CD14-positive monocyte (primary cell): Measurements from ENCODE around the gene GNAT1. TPM values are rescaled to one million over a fixed set of nuclear protein-coding genes. Genes with fewer than 3 reads are reported as not detected.

Experiments
- DNase-seq, 3 donors: peaks; one replicate each; pipeline ENCODE4 v3.0.0-alpha.2; 2011 to 2022
- H2AFZ ChIP-seq: 2 replicates; pipeline ENCODE4 v1.6.0; 2012; ENCODE audit warnings: mild to moderate bottlenecking, low read depth, low read length, inconsistent platforms; ENCODE audit not compliant: insufficient read depth, poor library complexity, severe bottlenecking
- H3K27ac ChIP-seq, 2 donors: 1 replicate in 1 of 2; 2 replicates in 1 of 2; pipeline ENCODE4 v1.5.1; 2012 to 2013; ENCODE audit warnings: low read length in 2 of 2, control low read depth in 1 of 2, inconsistent platforms in 1 of 2, low read depth in 1 of 2, mild to moderate bottlenecking in 1 of 2
- H3K27me3 ChIP-seq, 2 donors: one replicate each; pipeline versions ENCODE4 v1.6.0 to v1.6.1; 2011 to 2013; ENCODE audit warnings: low read length in 2 of 2; ENCODE audit not compliant: control insufficient read depth in 2 of 2, insufficient read depth in 2 of 2
- H3K36me3 ChIP-seq, 2 donors: replicated peaks in 1 of 2; 1 replicate in 1 of 2; 2 replicates in 1 of 2; pipeline versions ENCODE4 v1.5.1 to v1.6.1; 2012 to 2013; ENCODE audit warnings: low read length in 2 of 2, control low read depth in 1 of 2, inconsistent platforms in 1 of 2, mild to moderate bottlenecking in 1 of 2; ENCODE audit not compliant: insufficient read depth in 2 of 2, control insufficient read depth in 1 of 2
- H3K4me1 ChIP-seq, 2 donors: 1 replicate in 1 of 2; 2 replicates in 1 of 2; pipeline versions ENCODE4 v1.5.1 to v1.6.1; 2012 to 2013; ENCODE audit warnings: low read length in 2 of 2, control low read depth in 1 of 2, inconsistent platforms in 1 of 2, mild to moderate bottlenecking in 1 of 2, moderate library complexity in 1 of 2; ENCODE audit not compliant: insufficient read depth in 2 of 2, control insufficient read depth in 1 of 2
- H3K4me2 ChIP-seq: replicated peaks from 2 replicates; pipeline ENCODE3; 2012; ENCODE audit warnings: low read length, moderate library complexity, mild to moderate bottlenecking; ENCODE audit not compliant: poor library complexity, severe bottlenecking; ENCODE audit errors: extremely low read depth
- H3K4me3 ChIP-seq, 3 experiments: fragments of 200-600 bp in 1 of 3; sonication (generic) in 1 of 3; replicated peaks in 1 of 3; 1 replicate in 2 of 3; 2 replicates in 1 of 3; pipeline ENCODE4 v1.5.1; 2011 to 2013; ENCODE audit warnings: low read length in 3 of 3, mild to moderate bottlenecking in 3 of 3, control low read depth in 2 of 3, low read depth in 2 of 3, inconsistent platforms in 1 of 3, moderate library complexity in 1 of 3
- H3K79me2 ChIP-seq: 2 replicates; pipeline ENCODE4 v1.6.0; 2012; ENCODE audit warnings: mild to moderate bottlenecking, control low read depth, inconsistent platforms, low read length, moderate library complexity; ENCODE audit not compliant: insufficient read depth
- H3K9ac ChIP-seq: 2 replicates; pipeline ENCODE4 v1.6.0; 2017; ENCODE audit warnings: low read length, mild to moderate bottlenecking; ENCODE audit not compliant: insufficient read depth, poor library complexity, severe bottlenecking
- H3K9me3 ChIP-seq, 2 donors: replicated peaks in 1 of 2; 1 replicate in 1 of 2; 2 replicates in 1 of 2; pipeline versions ENCODE4 v1.5.1 to v1.6.1; 2012 to 2013; ENCODE audit warnings: low read length in 2 of 2, control low read depth in 1 of 2; ENCODE audit not compliant: control insufficient read depth in 1 of 2, insufficient read depth in 1 of 2
- H4K20me1 ChIP-seq: 2 replicates; pipeline ENCODE4 v1.6.0; 2012; ENCODE audit warnings: mild to moderate bottlenecking, low read length, control low read depth, moderate library complexity; ENCODE audit not compliant: insufficient read depth
- H3K27ac Mint-ChIP-seq, 7 donors: one replicate each; pipeline ENCODE4 v1.8.0; 2020; ENCODE audit warnings: mild to moderate bottlenecking in 7 of 7, mixed read lengths in 7 of 7, moderate library complexity in 6 of 7, inconsistent platforms in 2 of 7
- H3K27me3 Mint-ChIP-seq, 3 donors: one replicate each; pipeline ENCODE4 v1.8.0; 2021 to 2022; ENCODE audit warnings: low read depth in 3 of 3, mild to moderate bottlenecking in 3 of 3, mixed read lengths in 3 of 3, moderate library complexity in 3 of 3, inconsistent platforms in 1 of 3
- H3K36me3 Mint-ChIP-seq, 2 donors: one replicate each; pipeline ENCODE4 v1.8.0; 2020; ENCODE audit warnings: mixed read lengths in 2 of 2, inconsistent platforms in 1 of 2, mild to moderate bottlenecking in 1 of 2
- H3K4me1 Mint-ChIP-seq: one replicate; pipeline ENCODE4 v1.8.0; 2020; ENCODE audit warnings: mild to moderate bottlenecking, mixed read lengths
- H3K4me3 Mint-ChIP-seq, 2 donors: one replicate each; pipeline ENCODE4 v1.8.0; 2020; ENCODE audit warnings: mild to moderate bottlenecking in 2 of 2, mixed read lengths in 2 of 2, moderate library complexity in 1 of 2
- H3K9me3 Mint-ChIP-seq, 7 donors: one replicate each; pipeline ENCODE4 v1.8.0; 2020 to 2022; ENCODE audit warnings: mixed read lengths in 7 of 7, mild to moderate bottlenecking in 6 of 7, moderate library complexity in 6 of 7, inconsistent platforms in 2 of 7
- CTCF ChIP-seq: fragments of 200-600 bp; IDR thresholded peaks from one replicate; pipeline ENCODE4 v1.8.0; 2022; ENCODE audit warnings: antibody characterized with exemption, mild to moderate bottlenecking
- WGBS: methylation state at CpG from one replicate; pipeline ENCODE4 v1.1.5; 2013; ENCODE audit warnings: missing lambda C conversion rate; ENCODE audit not compliant: insufficient coverage; 5-methylcytosine and 5-hydroxymethylcytosine counted together
- intact Hi-C, 2 donors: fragments of 100-400 bp; cut with micrococcal nuclease; formaldehyde crosslinking; loops; one replicate each; pipeline versions ENCODE4 v1.15.0 to v1.15.1; 2023
- polyA plus RNA-seq, 3 donors: library from polyadenylated mRNA; depleted of rRNA in 1 of 3; unstranded in 2 of 3; stranded (reverse) in 1 of 3; fragments of 300-500 nt in 2 of 3; fragments of >200 nt in 1 of 3; fragmentation: Illumina TruSeq in 2 of 3; gene quantifications; 1 replicate in 2 of 3; 2 replicates in 1 of 3; pipeline ENCODE4 v1.2.3, GENCODE V29; 2012 to 2021

Gene GNAT1
- polyA plus RNA-seq, 3 donors: not detected

DNA sequence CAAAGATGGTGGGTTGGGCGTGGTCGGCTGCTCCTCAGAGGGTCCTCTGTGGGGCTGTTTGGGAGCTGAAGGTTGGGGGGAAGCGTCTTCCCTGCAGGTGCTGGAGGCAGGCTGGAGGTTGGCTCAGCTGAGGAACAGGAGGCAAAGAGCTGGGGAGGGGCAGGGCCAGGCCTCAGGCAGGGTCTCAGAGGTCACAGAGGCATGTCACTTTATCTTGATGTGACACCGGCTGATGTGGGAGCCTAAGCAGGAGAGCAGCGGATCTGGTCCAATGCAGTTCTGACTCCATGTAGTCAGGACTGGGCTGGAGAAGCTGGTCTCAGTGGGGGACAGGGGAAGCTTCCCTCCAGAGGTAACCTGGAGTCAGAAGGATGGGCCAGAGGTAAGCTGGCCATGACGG lies 7.7 kb upstream of the GNAT1 start:
- no peak overlapping the region for H3K4me2 ChIP-seq
- H3K4me3 ChIP-seq: no peak overlapping the region
- no peak overlapping the region for H2AFZ ChIP-seq
- Mint-ChIP-seq H3K4me1 (no peaks in the 10 kb centered on the region), H3K27ac (no peak overlapping the region), H3K27me3 (peaks cover 1 to 5% (median 4%) of the 10 kb centered on the region in 3 donors), H3K9me3 (peaks cover 0 to 1% (median 0%) of the 10 kb centered on the region in 7 donors), H3K4me3 (no peak overlapping the region), H3K36me3 (no peaks in the 10 kb centered on the region)
- no peak overlapping the region for H3K9ac ChIP-seq
- 94% methylated on average over 6 of the region's 6 CpGs for WGBS
- H3K27ac ChIP-seq: no peak overlapping the region
- intact Hi-C loops: loop anchor here in 1 of 2 donors (5.0 kb wide), 1 partner anchor 36 kb away; no protein-coding TSS in a partner anchor
- no peaks in the 10 kb centered on the region for H3K79me2 ChIP-seq
- no peak for DNase-seq
- TF ChIP-seq CTCF: no peak
- no peaks in the 10 kb centered on the region for H3K36me3 ChIP-seq
- no peaks in the 10 kb centered on the region for H3K9me3 ChIP-seq
- H3K4me1 ChIP-seq: no peaks in the 10 kb centered on the region
- no peaks in the 10 kb centered on the region for H4K20me1 ChIP-seq
- no peaks in the 10 kb centered on the region for H3K27me3 ChIP-seq

GRCh38 chr3:50184242-50184978 lies 7.0 kb upstream of the GNAT1 start:
- Histone ChIP-seq H3K27ac (no peak overlapping the region), H3K4me1 (no peaks in the 10 kb centered on the region), H2AFZ (no peak overlapping the region), H3K9me3 (no peaks in the 10 kb centered on the region), H3K36me3 (no peaks in the 10 kb centered on the region), H4K20me1 (no peaks in the 10 kb centered on the region), H3K27me3 (no peaks in the 10 kb centered on the region), H3K79me2 (no peaks in the 10 kb centered on the region), H3K4me3 (no peak overlapping the region), H3K9ac (no peak overlapping the region), H3K4me2 (no peak overlapping the region)
- Mint-ChIP-seq H3K27me3 (peaks cover 1 to 6% (median 5%) of the 10 kb centered on the region in 3 donors), H3K27ac (no peak overlapping the region), H3K9me3 (peaks cover 0 to 1% (median 0%) of the 10 kb centered on the region in 7 donors), H3K4me3 (no peak overlapping the region), H3K4me1 (no peaks in the 10 kb centered on the region), H3K36me3 (no peaks in the 10 kb centered on the region)
- intact Hi-C loops: loop anchor here in 1 of 2 donors (5.0 kb wide), 1 partner anchor 37 kb away; no protein-coding TSS in a partner anchor
- WGBS: 96% methylated on average over 17 of the region's 21 CpGs
- no peak for TF ChIP-seq CTCF
- no peak for DNase-seq
